ENCODE results near the gene SDR9C7.
"Not testable (repeated sequence)": the region's sequence is repeated elsewhere in the genome, so short reads cannot be mapped to it uniquely, and the experiment has no call there.

Gene SDR9C7

GRCh38 chr12:56896082-56896481 lies 38.1 kb downstream of the SDR9C7 start:
- H2AFZ ChIP-seq (ENCODE audit: low read length): no peak overlapping the region
- no peak overlapping the region for H3K4ac ChIP-seq (ENCODE audit: low read length)
- H3K27ac ChIP-seq (replicated peaks; ENCODE audit: low read length): no peak overlapping the region
- no peak overlapping the region for H2BK120ac ChIP-seq (ENCODE audit: low read depth, low read length)
- H3K36me3 ChIP-seq (replicated peaks in 1 of 2; ENCODE audit: control insufficient read depth in 2 of 2, insufficient read depth in 2 of 2, low read length in 2 of 2): no peaks in the 10 kb centered on the region
- H2BK5ac ChIP-seq (ENCODE audit: low read length): no peak overlapping the region
- H3K4me3 ChIP-seq (ENCODE audit: low read length in 2 of 2): peak overlapping the region in 1 of 2 donors; percentile 74
- peaks cover 0 to 13% of the 10 kb centered on the region in 2 donors for H3K9me3 ChIP-seq (replicated peaks in 1 of 2; ENCODE audit: control insufficient read depth in 2 of 2, insufficient read depth in 1 of 2, low read depth in 1 of 2, low read length in 2 of 2)
- H3K79me1 ChIP-seq (ENCODE audit: low read depth, low read length): no peaks in the 10 kb centered on the region
- no peaks in the 10 kb centered on the region for H3K4me1 ChIP-seq (ENCODE audit: control insufficient read depth in 2 of 2, insufficient read depth in 1 of 2, low read depth in 1 of 2, low read length in 2 of 2)
- peak overlapping the region; percentile 77 for H3K23ac ChIP-seq (ENCODE audit: low read depth, low read length, poor library complexity)
- DNase-seq (ENCODE audit: low spot score): no peak
- H3K14ac ChIP-seq (ENCODE audit: low read length): peak overlapping the region; percentile 91
- H2AK5ac ChIP-seq (ENCODE audit: low read depth, low read length): no peak overlapping the region
- peak overlapping the region; percentile 82 for H3K9ac ChIP-seq (ENCODE audit: low read depth, low read length, poor library complexity)
- H3K18ac ChIP-seq (ENCODE audit: low read length): no peak overlapping the region
- WGBS, 2 donors (ENCODE audit: extremely low coverage in 2 of 2, insufficient read length in 2 of 2, insufficient replicate concordance in 1 of 2): 100% methylated on average over 1 of the region's 1 CpG; no CpG with 5 or more reads in 1 of the 2 donors
- no peak overlapping the region for H2BK15ac ChIP-seq (ENCODE audit: low read length)
- no peak overlapping the region for H2BK12ac ChIP-seq (ENCODE audit: low read length)
- H3K4me2 ChIP-seq (ENCODE audit: insufficient read depth, low read length, poor library complexity, severe bottlenecking): no peak overlapping the region
- H3K27me3 ChIP-seq (ENCODE audit: control insufficient read depth in 3 of 3, insufficient read depth in 3 of 3, low read depth in 1 of 3, low read length in 3 of 3): peaks cover 0 to 3% (median 0%) of the 10 kb centered on the region in 3 experiments
- no peak overlapping the region for H4K8ac ChIP-seq (ENCODE audit: low read depth, low read length)
- no peak overlapping the region for H4K91ac ChIP-seq (ENCODE audit: low read depth, low read length, poor library complexity)

DNA sequence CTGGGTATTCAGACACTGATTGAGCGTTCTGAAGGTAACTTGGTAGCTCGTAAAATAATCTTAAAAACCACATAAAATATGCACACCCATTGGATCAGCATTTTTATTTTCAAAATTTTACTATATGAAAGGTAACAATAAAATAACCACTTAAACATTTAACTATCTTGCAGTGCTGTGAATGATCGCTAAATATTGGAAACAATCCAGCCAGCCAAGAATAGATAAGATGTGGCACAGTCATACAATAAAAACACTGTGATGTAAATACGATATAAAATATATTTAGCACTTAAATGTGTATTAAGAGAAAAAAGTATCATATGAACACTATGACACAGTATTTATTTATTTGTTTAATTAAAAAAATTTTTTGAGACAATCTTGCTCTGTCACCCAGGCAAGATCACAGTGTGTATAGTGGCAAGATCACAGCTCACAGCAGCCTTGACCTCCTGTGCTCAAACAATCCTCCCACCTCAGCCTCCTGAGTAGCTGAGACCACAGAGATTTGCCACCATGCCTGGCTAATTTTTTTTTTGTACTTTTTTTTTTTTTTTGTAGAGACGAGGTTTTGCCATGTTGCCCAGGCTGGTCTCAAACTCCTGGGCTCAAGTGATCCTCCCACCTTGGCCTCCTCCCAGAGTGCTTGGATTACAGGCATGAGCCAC lies 39.4 kb downstream of the SDR9C7 start:
- no peak overlapping the region for H2BK120ac ChIP-seq (ENCODE audit: low read depth, low read length)
- H3K27ac ChIP-seq (replicated peaks; ENCODE audit: low read length): no peak overlapping the region
- no peak overlapping the region for H2AK5ac ChIP-seq (ENCODE audit: low read depth, low read length)
- no peak overlapping the region for H2BK12ac ChIP-seq (ENCODE audit: low read length)
- no peaks in the 10 kb centered on the region for H3K36me3 ChIP-seq (replicated peaks in 1 of 2; ENCODE audit: control insufficient read depth in 2 of 2, insufficient read depth in 2 of 2, low read length in 2 of 2)
- H2BK5ac ChIP-seq (ENCODE audit: low read length): no peak overlapping the region
- no peak overlapping the region for H3K4ac ChIP-seq (ENCODE audit: low read length)
- H4K91ac ChIP-seq (ENCODE audit: low read depth, low read length, poor library complexity): no peak overlapping the region
- peaks cover 0 to 3% (median 0%) of the 10 kb centered on the region in 3 experiments for H3K27me3 ChIP-seq (ENCODE audit: control insufficient read depth in 3 of 3, insufficient read depth in 3 of 3, low read depth in 1 of 3, low read length in 3 of 3)
- H4K8ac ChIP-seq (ENCODE audit: low read depth, low read length): no peak overlapping the region
- no peak overlapping the region for H3K9ac ChIP-seq (ENCODE audit: low read depth, low read length, poor library complexity)
- no CpG with 5 or more reads among the region's 5 CpGs for WGBS, 2 donors (ENCODE audit: extremely low coverage in 2 of 2, insufficient read length in 2 of 2, insufficient replicate concordance in 1 of 2)
- H3K14ac ChIP-seq (ENCODE audit: low read length): peak overlapping the region; percentile 82
- no peak for DNase-seq (ENCODE audit: low spot score)
- H2BK15ac ChIP-seq (ENCODE audit: low read length): no peak overlapping the region
- no peak overlapping the region for H2AFZ ChIP-seq (ENCODE audit: low read length)
- no peaks in the 10 kb centered on the region for H3K79me1 ChIP-seq (ENCODE audit: low read depth, low read length)
- no peak overlapping the region for H3K23ac ChIP-seq (ENCODE audit: low read depth, low read length, poor library complexity)
- H3K4me2 ChIP-seq (ENCODE audit: insufficient read depth, low read length, poor library complexity, severe bottlenecking): no peak overlapping the region
- H3K9me3 ChIP-seq (replicated peaks in 1 of 2; ENCODE audit: control insufficient read depth in 2 of 2, insufficient read depth in 1 of 2, low read depth in 1 of 2, low read length in 2 of 2): peaks cover 0 to 5% of the 10 kb centered on the region in 2 donors
- no peak overlapping the region for H3K18ac ChIP-seq (ENCODE audit: low read length)
- H3K4me3 ChIP-seq (ENCODE audit: low read length in 2 of 2): no peak overlapping the region
- H3K4me1 ChIP-seq (ENCODE audit: control insufficient read depth in 2 of 2, insufficient read depth in 1 of 2, low read depth in 1 of 2, low read length in 2 of 2): no peaks in the 10 kb centered on the region

- not testable (repeated sequence) for H3K79me1 ChIP-seq (ENCODE audit: low read depth, low read length); DNase-seq (ENCODE audit: low spot score); H3K4me1 ChIP-seq (ENCODE audit: control insufficient read depth in 2 of 2, insufficient read depth in 1 of 2, low read depth in 1 of 2, low read length in 2 of 2); H2BK120ac ChIP-seq (ENCODE audit: low read depth, low read length); H3K27me3 ChIP-seq (ENCODE audit: control insufficient read depth in 3 of 3, insufficient read depth in 3 of 3, low read depth in 1 of 3, low read length in 3 of 3); H4K8ac ChIP-seq (ENCODE audit: low read depth, low read length); H2BK12ac ChIP-seq (ENCODE audit: low read length); H3K4me2 ChIP-seq (ENCODE audit: insufficient read depth, low read length, poor library complexity, severe bottlenecking); H3K4me3 ChIP-seq (ENCODE audit: low read length in 2 of 2); H4K91ac ChIP-seq (ENCODE audit: low read depth, low read length, poor library complexity); H2BK5ac ChIP-seq (ENCODE audit: low read length); H2BK15ac ChIP-seq (ENCODE audit: low read length); H3K9ac ChIP-seq (ENCODE audit: low read depth, low read length, poor library complexity); H3K9me3 ChIP-seq (replicated peaks in 1 of 2; ENCODE audit: control insufficient read depth in 2 of 2, insufficient read depth in 1 of 2, low read depth in 1 of 2, low read length in 2 of 2); H3K18ac ChIP-seq (ENCODE audit: low read length); H2AK5ac ChIP-seq (ENCODE audit: low read depth, low read length); H3K23ac ChIP-seq (ENCODE audit: low read depth, low read length, poor library complexity); H3K36me3 ChIP-seq (replicated peaks in 1 of 2; ENCODE audit: control insufficient read depth in 2 of 2, insufficient read depth in 2 of 2, low read length in 2 of 2); H3K4ac ChIP-seq (ENCODE audit: low read length); H3K14ac ChIP-seq (ENCODE audit: low read length); H2AFZ ChIP-seq (ENCODE audit: low read length); H3K27ac ChIP-seq (replicated peaks; ENCODE audit: low read length)
- WGBS, 2 donors (ENCODE audit: extremely low coverage in 2 of 2, insufficient read length in 2 of 2, insufficient replicate concordance in 1 of 2): no CpG with 5 or more reads among the region's 3 CpGs
These were observed 42.3 kb downstream of the SDR9C7 start for GRCh38 chr12:56891885-56892284.

GRCh38 chr12:56886319-56886718 lies 47.9 kb downstream of the SDR9C7 start:
- Histone ChIP-seq H2BK12ac (ENCODE audit: low read length) (no peak overlapping the region), H3K4me3 (ENCODE audit: low read length in 2 of 2) (peak overlapping the region in 1 of 2 donors; percentile 52), H2BK120ac (ENCODE audit: low read depth, low read length) (no peak overlapping the region), H3K14ac (ENCODE audit: low read length) (no peak overlapping the region), H2AK5ac (ENCODE audit: low read depth, low read length) (no peak overlapping the region), H2BK5ac (ENCODE audit: low read length) (no peak overlapping the region), H3K4me2 (ENCODE audit: insufficient read depth, low read length, poor library complexity, severe bottlenecking) (no peak overlapping the region), H3K27me3 (ENCODE audit: control insufficient read depth in 3 of 3, insufficient read depth in 3 of 3, low read depth in 1 of 3, low read length in 3 of 3) (no peaks in the 10 kb centered on the region), H2BK15ac (ENCODE audit: low read length) (no peak overlapping the region), H3K23ac (ENCODE audit: low read depth, low read length, poor library complexity) (no peak overlapping the region), H3K9me3 (replicated peaks in 1 of 2; ENCODE audit: control insufficient read depth in 2 of 2, insufficient read depth in 1 of 2, low read depth in 1 of 2, low read length in 2 of 2) (peaks cover 6 to 7% of the 10 kb centered on the region in 2 donors), H3K4ac (ENCODE audit: low read length) (no peak overlapping the region), H3K9ac (ENCODE audit: low read depth, low read length, poor library complexity) (no peak overlapping the region), H3K27ac (replicated peaks; ENCODE audit: low read length) (no peak overlapping the region), H2AFZ (ENCODE audit: low read length) (no peak overlapping the region), H3K36me3 (replicated peaks in 1 of 2; ENCODE audit: control insufficient read depth in 2 of 2, insufficient read depth in 2 of 2, low read length in 2 of 2) (no peaks in the 10 kb centered on the region), H4K8ac (ENCODE audit: low read depth, low read length) (no peak overlapping the region), H3K4me1 (ENCODE audit: control insufficient read depth in 2 of 2, insufficient read depth in 1 of 2, low read depth in 1 of 2, low read length in 2 of 2) (no peaks in the 10 kb centered on the region), H4K91ac (ENCODE audit: low read depth, low read length, poor library complexity) (no peak overlapping the region), H3K79me1 (ENCODE audit: low read depth, low read length) (no peaks in the 10 kb centered on the region), H3K18ac (ENCODE audit: low read length) (no peak overlapping the region)
- no CpG with 5 or more reads among the region's 3 CpGs for WGBS, 2 donors (ENCODE audit: extremely low coverage in 2 of 2, insufficient read length in 2 of 2, insufficient replicate concordance in 1 of 2)
- no peak for DNase-seq (ENCODE audit: low spot score)

Data from neuronal stem cell (in vitro differentiated cells).